HT-29 (cell line): Measurements from ENCODE around the gene DIS3L2. TPM values are rescaled to one million over a fixed set of nuclear protein-coding genes. Genes with fewer than 3 reads are reported as not detected.
"Not testable (repeated sequence)": the region's sequence is repeated elsewhere in the genome, so short reads cannot be mapped to it uniquely, and the experiment has no call there.

Source experiments
- DNase-seq: peaks from one replicate; pipeline ENCODE4 v3.0.0-alpha.2; 2015; ENCODE audit warnings: low spot score
- total RNA-seq: library from RNA; depleted of rRNA; stranded (reverse); fragments of >200 nt; shearing (Covaris generic); gene quantifications from 2 replicates; pipeline ENCODE4 v1.2.3, GENCODE V29; 2014

Gene DIS3L2
- total RNA-seq, 1 experiment from 2014 or later = 29.4 TPM

- no peak for DNase-seq
Measured at GRCh38 chr2:232367016-232367415, 405.5 kb downstream of the DIS3L2 start.

GRCh38 chr2:232367591-232368233 is 406.2 kb downstream of the DIS3L2 start:
- DNase-seq = no peak

- peak; percentile 31 for DNase-seq
Measured at GRCh38 chr2:232368311-232368731, 406.8 kb downstream of the DIS3L2 start.

GRCh38 chr2:232369126-232369951 is 407.8 kb downstream of the DIS3L2 start:
- no peak for DNase-seq

- not testable (repeated sequence) for DNase-seq
Measured at GRCh38 chr2:232370007-232370406, 408.5 kb downstream of the DIS3L2 start.

GRCh38 chr2:232372231-232373208 is 411.0 kb downstream of the DIS3L2 start:
- DNase-seq = no peak

- no peak for DNase-seq
Measured at GRCh38 chr2:232374356-232374755, 412.8 kb downstream of the DIS3L2 start.

- no peak for DNase-seq
Measured at GRCh38 chr2:232375164-232375563, 413.7 kb downstream of the DIS3L2 start.

GRCh38 chr2:232376260-232376659 is 414.7 kb downstream of the DIS3L2 start:
- no peak for DNase-seq

GRCh38 chr2:232376713-232377112 is 415.2 kb downstream of the DIS3L2 start:
- DNase-seq = no peak

- no peak for DNase-seq
Measured at GRCh38 chr2:232377319-232377718, 415.8 kb downstream of the DIS3L2 start.

GRCh38 chr2:232377841-232378734 is 416.6 kb downstream of the DIS3L2 start:
- no peak for DNase-seq

- not testable (repeated sequence) for DNase-seq
Measured at GRCh38 chr2:232378735-232379151, 417.2 kb downstream of the DIS3L2 start, which contains the start of gene ALPP. Gene ALPP, plus strand, starts transcription at chr2:232378751. Its CDS starts 52 bp downstream, at chr2:232378803.

GRCh38 chr2:232379610-232380590 is 418.4 kb downstream of the DIS3L2 start:
- not testable (repeated sequence) for DNase-seq

- DNase-seq = not testable (repeated sequence)
Measured at GRCh38 chr2:232381204-232382031, 419.9 kb downstream of the DIS3L2 start.

GRCh38 chr2:232382331-232383225 is 421.1 kb downstream of the DIS3L2 start:
- no peak for DNase-seq

- DNase-seq = no peak
Measured at GRCh38 chr2:232384466-232384865, 423.0 kb downstream of the DIS3L2 start.
